HCT116 (cell line): ENCODE results near the gene ZDHHC9. TPM values are rescaled to one million over a fixed set of nuclear protein-coding genes. Genes with fewer than 3 reads are reported as not detected.

ENCODE experiments used
- ATAC-seq: fragments of 200-7000 bp; cut with Tn5 transposase; 2 replicates; pipeline ENCODE4 v1.9.1; 2020; ENCODE audit warnings: mild to moderate bottlenecking, moderate library complexity
- BruUV-seq: library from RNA; stranded (reverse); fragments of 400-500 nt; replicated peaks from 2 replicates; lab custom pipeline; 2021; lab: Mats Ljungman, UMichigan
- CTCF ChIA-PET: fragments of 300-600 bp; sonication (Branson Sonifier 250); formaldehyde crosslinking; loops from one replicate; lab custom pipeline; 2021; ENCODE audit warnings: antibody characterized with exemption; lab: Charles Lee
- POLR2A ChIA-PET: fragments of 300-600, 350-600 bp; sonication (Branson Sonifier 250); formaldehyde crosslinking; loops from one replicate; lab custom pipeline; 2021; ENCODE audit warnings: antibody characterized with exemption; lab: Charles Lee
- RAD21 ChIA-PET, 2 experiments: fragments of 300-600 bp; sonication (Branson Sonifier 250); formaldehyde crosslinking; loops; one replicate each; lab custom pipeline; 2023; ENCODE audit warnings: low total read pairs in 2 of 2; ENCODE audit not compliant: uncharacterized antibody in 2 of 2, unreplicated experiment in 2 of 2, low non-redundant PET in 1 of 2; lab: Charles Lee
- DNase-seq: peaks from one replicate; pipeline ENCODE4 v3.0.0-alpha.2; 2010; ENCODE audit warnings: low read depth, low spot score
- H2AFZ ChIP-seq: fragments of 200-600 bp; shearing (Covaris generic), sonication (generic); 2 replicates; pipeline ENCODE4 v1.6.1; 2017; ENCODE audit warnings: low read depth, mixed run types, mixed read lengths, antibody characterized with exemption, low read length; ENCODE audit not compliant: poor library complexity, severe bottlenecking
- H3K27ac ChIP-seq: 2 replicates; pipeline ENCODE4 v1.5.1; 2012; ENCODE audit warnings: low read depth, low read length
- H3K27me3 ChIP-seq: fragments of 200-600 bp; sonication (generic); 2 replicates; pipeline ENCODE4 v1.6.1; 2016; ENCODE audit warnings: mixed run types, low read length, mixed read lengths; ENCODE audit not compliant: insufficient read depth
- H3K36me3 ChIP-seq, 2 experiments: fragments of 200-500 bp in 1 of 2; fragments of 200-600 bp in 1 of 2; sonication (Bioruptor generic) in 1 of 2; sonication (generic) in 1 of 2; 2 replicates each; pipeline versions ENCODE4 v1.5.1 to v1.6.1; 2014 to 2016; ENCODE audit warnings: low read length in 2 of 2, inconsistent platforms in 1 of 2, mixed read lengths in 1 of 2, mixed run types in 1 of 2; ENCODE audit not compliant: insufficient read depth in 2 of 2, control insufficient read depth in 1 of 2
- H3K4me1 ChIP-seq, 2 experiments: fragments of 200-600 bp in 1 of 2; sonication (generic) in 1 of 2; 2 replicates each; pipeline versions ENCODE4 v1.5.1 to v1.6.1; 2012 to 2017; ENCODE audit warnings: low read length in 2 of 2, inconsistent platforms in 1 of 2, mild to moderate bottlenecking in 1 of 2, mixed read lengths in 1 of 2, mixed run types in 1 of 2, moderate library complexity in 1 of 2; ENCODE audit not compliant: insufficient read depth in 2 of 2, control insufficient read depth in 1 of 2
- H3K4me2 ChIP-seq: fragments of 200-600 bp; sonication (generic); 2 replicates; pipeline ENCODE4 v1.6.1; 2017; ENCODE audit warnings: mixed run types, low read length, mixed read lengths
- H3K4me3 ChIP-seq, 2 experiments: fragments of 200-600 bp in 1 of 2; sonication (generic) in 1 of 2; replicated peaks in 1 of 2; 2 replicates each; pipeline ENCODE4 v1.5.1; 2011 to 2016; ENCODE audit warnings: low read length in 2 of 2, control low read depth in 1 of 2, low read depth in 1 of 2, mild to moderate bottlenecking in 1 of 2, mixed read lengths in 1 of 2, mixed run types in 1 of 2
- H3K79me2 ChIP-seq: fragments of 200-600 bp; sonication (generic); 2 replicates; pipeline ENCODE4 v1.6.1; 2017; ENCODE audit warnings: mild to moderate bottlenecking, mixed run types, low read length, moderate library complexity, mixed read lengths; ENCODE audit not compliant: insufficient read depth
- H3K9ac ChIP-seq: fragments of 200-600 bp; sonication (generic); 2 replicates; pipeline ENCODE4 v1.6.1; 2016; ENCODE audit warnings: low read length, mixed read lengths
- H3K9me2 ChIP-seq: fragments of 200-600 bp; sonication (generic), shearing (Covaris generic); 2 replicates; pipeline ENCODE4 v1.6.1; 2017; ENCODE audit warnings: mixed run types, mild to moderate bottlenecking, moderate library complexity; ENCODE audit not compliant: insufficient read depth
- H3K9me3 ChIP-seq, 2 experiments: fragments of 200-500 bp in 1 of 2; fragments of 200-600 bp in 1 of 2; sonication (Bioruptor generic) in 1 of 2; sonication (generic) in 1 of 2; 2 replicates each; pipeline ENCODE4 v1.6.1; 2014 to 2017; ENCODE audit warnings: low read length in 2 of 2, mixed read lengths in 2 of 2, inconsistent platforms in 1 of 2, low read depth in 1 of 2, mild to moderate bottlenecking in 1 of 2, mixed run types in 1 of 2, moderate library complexity in 1 of 2; ENCODE audit not compliant: control insufficient read depth in 1 of 2, insufficient read depth in 1 of 2
- H4K20me1 ChIP-seq: fragments of 200-600 bp; sonication (generic), shearing (Covaris generic); 2 replicates; pipeline ENCODE4 v1.6.1; 2017; ENCODE audit warnings: mixed run types, mild to moderate bottlenecking, moderate library complexity; ENCODE audit not compliant: insufficient read depth
- CBX3 ChIP-seq: IDR thresholded peaks from 2 replicates; pipeline ENCODE4 v1.6.1; 2012; ENCODE audit warnings: low read depth
- CEBPB ChIP-seq: IDR thresholded peaks from 2 replicates; pipeline ENCODE4 v1.6.1; 2012; ENCODE audit warnings: low read depth
- CTCF ChIP-seq, 3 experiments: fragments of 200-600 bp in 1 of 3; sonication (generic) in 1 of 3; IDR thresholded peaks in 2 of 3; conservative IDR thresholded peaks in 1 of 3; 2 replicates each; pipeline ENCODE4 v1.5.1; 2012 to 2017; ENCODE audit warnings: low read depth in 2 of 3, low read length in 2 of 3, antibody characterized with exemption in 1 of 3, borderline replicate concordance in 1 of 3, control low read depth in 1 of 3, mild to moderate bottlenecking in 1 of 3, mixed read lengths in 1 of 3, mixed run types in 1 of 3, moderate library complexity in 1 of 3; ENCODE audit not compliant: insufficient read depth in 1 of 3
- EZH2 ChIP-seq: fragments of 200-600 bp; sonication (generic); IDR thresholded peaks from 2 replicates; pipeline ENCODE4 v1.6.1; 2017; ENCODE audit warnings: antibody characterized with exemption, mixed run types
- JUND ChIP-seq: IDR thresholded peaks from 2 replicates; pipeline ENCODE4 v1.6.1; 2012
- MAX ChIP-seq: IDR thresholded peaks from 2 replicates; pipeline ENCODE4 v1.6.1; 2012
- POLR2A ChIP-seq: IDR thresholded peaks from 2 replicates; pipeline ENCODE4 v1.7.0; 2011; ENCODE audit warnings: borderline replicate concordance; ENCODE audit not compliant: insufficient read depth, insufficient read length; ENCODE audit errors: extremely low read depth
- POLR2AphosphoS5 ChIP-seq: IDR thresholded peaks from 2 replicates; pipeline ENCODE4 v1.6.1; 2011; ENCODE audit warnings: mild to moderate bottlenecking, low read depth, low read length, moderate library complexity
- RAD21 ChIP-seq: IDR thresholded peaks from 2 replicates; pipeline ENCODE4 v1.6.1; 2012; ENCODE audit warnings: low read depth, mild to moderate bottlenecking
- REST ChIP-seq: IDR thresholded peaks from 2 replicates; pipeline ENCODE4 v1.6.1; 2012; ENCODE audit warnings: low read depth
- SIN3A ChIP-seq: IDR thresholded peaks from 2 replicates; pipeline ENCODE4 v1.6.1; 2012; ENCODE audit warnings: low read depth
- SP1 ChIP-seq: IDR thresholded peaks from 2 replicates; pipeline ENCODE4 v1.6.1; 2012; ENCODE audit warnings: low read depth
- SRF ChIP-seq: IDR thresholded peaks from 2 replicates; pipeline ENCODE4 v1.6.1; 2012; ENCODE audit warnings: low read depth
- TCF7L2 ChIP-seq: IDR thresholded peaks from 2 replicates; pipeline ENCODE4 v1.7.0; 2011; ENCODE audit warnings: borderline replicate concordance, inconsistent platforms; ENCODE audit not compliant: insufficient read depth, insufficient read length; ENCODE audit errors: extremely low read depth
- YY1 ChIP-seq: IDR thresholded peaks from 2 replicates; pipeline ENCODE4 v1.6.1; 2011; ENCODE audit warnings: low read length, low read depth, moderate library complexity, mild to moderate bottlenecking; ENCODE audit not compliant: insufficient replicate concordance; ENCODE audit errors: extremely low read depth
- ZFX ChIP-seq: fragments of 450-650 bp; IDR thresholded peaks from 2 replicates; pipeline ENCODE4 v1.6.1; 2017
- ZNF274 ChIP-seq: fragments of 200-500 bp; sonication (Bioruptor generic); IDR thresholded peaks from 2 replicates; pipeline ENCODE4 v1.6.1; 2014; ENCODE audit warnings: mild to moderate bottlenecking, low read depth, low read length, inconsistent platforms
- intact Hi-C: fragments of 100-400 bp; cut with micrococcal nuclease; formaldehyde crosslinking; loops from 2 replicates; pipeline ENCODE4 v1.10.0; 2022
- total RNA-seq: library from RNA; stranded (reverse); gene quantifications from one replicate; pipeline ENCODE4 v1.2.1, GENCODE V29; 2021; ENCODE audit not compliant: unreplicated experiment

The ZDHHC9 gene
- total RNA-seq, 1 experiment from 2014 or later = 18.9 TPM

- TF ChIP-seq CEBPB = no peak
- TF ChIP-seq EZH2 = no peak
- TF ChIP-seq POLR2AphosphoS5 = no peak
- no peak for TF ChIP-seq CBX3
- no peak for TF ChIP-seq POLR2A
- no peak for TF ChIP-seq SRF
- TF ChIP-seq TCF7L2 = no peak
- TF ChIP-seq MAX = no peak
- no peak for TF ChIP-seq CTCF (IDR thresholded peaks at IDR 0.05 in 2 of 3, conservative IDR thresholded peaks at IDR 0.05 in 1 of 3; ENCODE audit: borderline replicate concordance in 1 of 3, insufficient read depth in 1 of 3, low read depth in 2 of 3, low read length in 2 of 3)
- TF ChIP-seq SP1 = no peak
- TF ChIP-seq SIN3A = no peak
- no peak for TF ChIP-seq ZNF274
- TF ChIP-seq ZFX = no peak
- TF ChIP-seq REST = no peak
- TF ChIP-seq YY1 = no peak
- TF ChIP-seq JUND = no peak
- TF ChIP-seq RAD21 = no peak
- no peak overlapping the region for H3K4me3 ChIP-seq
- no peak overlapping the region for H2AFZ ChIP-seq
- H3K4me2 ChIP-seq = no peak overlapping the region
- no TSS peak for BruUV-seq
- RAD21 ChIA-PET = no interaction called here
- no peak overlapping the region for H3K9ac ChIP-seq
- no peaks in the 10 kb centered on the region for H3K9me2 ChIP-seq
- H3K79me2 ChIP-seq = no peaks in the 10 kb centered on the region
- H3K36me3 ChIP-seq = no peaks in the 10 kb centered on the region
- no peak overlapping the region for H3K27ac ChIP-seq
- CTCF ChIA-PET = no interaction called here
- H4K20me1 ChIP-seq = no peaks in the 10 kb centered on the region
- intact Hi-C loops = no loop called here
- POLR2A ChIA-PET = no interaction called here
- ATAC-seq (no peak), DNase-seq (no peak)
- H3K9me3 ChIP-seq = no peaks in the 10 kb centered on the region
- no peaks in the 10 kb centered on the region for H3K4me1 ChIP-seq
- no peaks in the 10 kb centered on the region for H3K27me3 ChIP-seq
Measured at GRCh38 chrX:129785160-129785947, 58.3 kb downstream of the ZDHHC9 start.
